Activated naive CD4-positive, alpha-beta T cell treated with anti-CD3 and anti-CD28 coated beads, Interleukin-2, amount 10 ng/mL, durations not matched to agents 7 days and 5 days (primary cell): Measurements from ENCODE around the gene BTBD6.
A peak's percentile ranks its signal among the peaks of the same experiment; 100 is the strongest.

Experiments
- CTCF ChIA-PET: fragments of 350-600 bp; sonication (Branson Sonifier 250); formaldehyde crosslinking; loops from one replicate; lab custom pipeline; 2021; ENCODE audit warnings: antibody characterized with exemption; lab: Charles Lee
- DNase-seq: peaks from one replicate; pipeline ENCODE4 v3.0.0-alpha.2; 2020
- H3K27ac Mint-ChIP-seq: one replicate; pipeline ENCODE4 v1.8.0; 2021; ENCODE audit warnings: mild to moderate bottlenecking, moderate library complexity, mixed read lengths
- H3K27me3 Mint-ChIP-seq: one replicate; pipeline ENCODE4 v1.8.0; 2021; ENCODE audit warnings: mild to moderate bottlenecking, mixed read lengths
- H3K36me3 Mint-ChIP-seq: one replicate; pipeline ENCODE4 v1.8.0; 2021; ENCODE audit warnings: mixed read lengths
- H3K4me1 Mint-ChIP-seq: one replicate; pipeline ENCODE4 v1.8.0; 2021; ENCODE audit warnings: mixed read lengths
- H3K4me3 Mint-ChIP-seq: one replicate; pipeline ENCODE4 v1.8.0; 2021; ENCODE audit warnings: mild to moderate bottlenecking, moderate library complexity, mixed read lengths
- H3K9me3 Mint-ChIP-seq: one replicate; pipeline ENCODE4 v1.8.0; 2021; ENCODE audit warnings: mixed read lengths

The BTBD6 gene

DNA sequence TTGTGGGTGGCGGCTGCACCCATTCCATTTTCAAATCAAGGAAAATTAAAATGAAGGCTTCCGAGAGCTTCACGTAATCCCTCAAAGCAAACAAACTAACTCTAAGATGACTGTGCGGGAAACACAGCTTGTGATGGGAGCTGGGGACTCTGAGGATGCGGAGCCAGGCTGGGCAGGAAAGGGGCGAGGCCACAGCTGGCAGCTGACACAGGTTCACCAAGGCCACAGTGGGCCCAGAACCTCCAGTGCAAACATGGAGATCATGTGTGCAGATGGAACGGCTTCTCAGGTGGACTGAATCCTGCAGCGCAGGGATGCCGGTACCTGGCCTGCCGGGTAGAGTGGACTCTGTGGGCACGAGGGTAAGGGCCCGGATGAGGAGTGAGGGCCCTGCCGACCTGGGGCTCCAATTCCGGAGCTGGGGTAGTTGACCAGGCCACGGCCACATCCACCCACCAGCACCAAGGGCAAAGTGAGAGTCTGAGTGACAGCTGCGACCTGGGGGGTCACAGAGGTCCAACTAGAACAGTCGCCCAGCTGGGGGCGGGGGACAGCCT lies 19.2 kb upstream of the BTBD6 start:
- no peak overlapping the region for H3K27ac Mint-ChIP-seq
- H3K36me3 Mint-ChIP-seq = peaks cover 7% of the 10 kb centered on the region
- no peaks in the 10 kb centered on the region for H3K4me1 Mint-ChIP-seq
- H3K27me3 Mint-ChIP-seq = no peaks in the 10 kb centered on the region
- CTCF ChIA-PET = no interaction called here
- H3K9me3 Mint-ChIP-seq = no peaks in the 10 kb centered on the region
- H3K4me3 Mint-ChIP-seq = no peak overlapping the region
- DNase-seq = no peak

- Mint-ChIP-seq H3K4me1 (peaks cover 6% of the 10 kb centered on the region), H3K27ac (no peak overlapping the region), H3K27me3 (no peaks in the 10 kb centered on the region), H3K9me3 (no peaks in the 10 kb centered on the region), H3K4me3 (no peak overlapping the region), H3K36me3 (peaks cover 11% of the 10 kb centered on the region)
- CTCF ChIA-PET = no interaction called here
- no peak for DNase-seq
These were observed 7.3 kb upstream of the BTBD6 start for GRCh38 chr14:105240811-105241576.

DNA sequence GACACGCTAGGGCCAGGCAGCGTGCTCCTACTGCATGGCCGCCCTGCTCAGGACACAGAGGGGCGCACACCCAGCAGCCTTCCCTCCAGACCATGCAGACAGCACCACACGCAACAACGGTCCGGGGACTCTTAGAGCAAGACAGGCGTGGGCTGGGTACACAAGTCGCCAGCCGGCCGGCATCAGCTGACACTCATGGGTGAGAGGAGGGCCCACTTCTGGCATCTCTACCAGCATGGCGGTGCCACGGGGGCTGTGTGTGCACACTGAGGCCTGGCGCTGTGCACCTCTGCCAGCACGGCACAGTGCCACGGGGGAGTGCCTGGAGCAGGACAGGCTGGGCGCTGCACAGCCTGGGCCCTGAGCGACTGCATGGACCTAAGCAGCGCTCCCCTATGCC lies 6.7 kb upstream of the BTBD6 start:
- Mint-ChIP-seq H3K27me3 (no peaks in the 10 kb centered on the region), H3K9me3 (no peaks in the 10 kb centered on the region), H3K36me3 (peaks cover 14% of the 10 kb centered on the region), H3K27ac (no peak overlapping the region), H3K4me1 (peaks cover 6% of the 10 kb centered on the region), H3K4me3 (no peak overlapping the region)
- DNase-seq = no peak
- CTCF ChIA-PET = no interaction called here

DNA sequence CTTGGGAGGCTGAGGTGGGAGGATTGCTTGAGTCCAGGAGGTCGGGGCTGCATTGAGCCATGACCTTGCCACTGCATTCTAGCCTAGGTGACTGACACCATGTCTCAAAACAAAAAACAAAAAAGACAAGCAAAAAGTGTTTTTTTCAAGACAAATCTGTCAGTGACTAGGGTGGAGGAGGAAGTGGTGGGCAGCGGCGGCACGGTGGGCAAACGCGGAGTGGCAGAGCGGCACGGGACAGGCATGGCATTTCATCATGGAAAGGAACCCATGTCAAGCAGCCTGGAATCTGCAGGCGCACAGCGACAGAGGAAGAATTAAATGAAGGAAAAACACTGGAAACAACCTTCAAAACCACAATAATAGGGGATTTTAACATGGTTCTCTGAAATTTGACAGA lies 4.0 kb upstream of the BTBD6 start:
- no peak overlapping the region for H3K4me3 Mint-ChIP-seq
- H3K36me3 Mint-ChIP-seq = peaks cover 21% of the 10 kb centered on the region
- CTCF ChIA-PET = no interaction called here
- no peaks in the 10 kb centered on the region for H3K27me3 Mint-ChIP-seq
- no peak overlapping the region for H3K27ac Mint-ChIP-seq
- peaks cover 19% of the 10 kb centered on the region for H3K4me1 Mint-ChIP-seq
- H3K9me3 Mint-ChIP-seq = no peaks in the 10 kb centered on the region
- no peak for DNase-seq

DNA sequence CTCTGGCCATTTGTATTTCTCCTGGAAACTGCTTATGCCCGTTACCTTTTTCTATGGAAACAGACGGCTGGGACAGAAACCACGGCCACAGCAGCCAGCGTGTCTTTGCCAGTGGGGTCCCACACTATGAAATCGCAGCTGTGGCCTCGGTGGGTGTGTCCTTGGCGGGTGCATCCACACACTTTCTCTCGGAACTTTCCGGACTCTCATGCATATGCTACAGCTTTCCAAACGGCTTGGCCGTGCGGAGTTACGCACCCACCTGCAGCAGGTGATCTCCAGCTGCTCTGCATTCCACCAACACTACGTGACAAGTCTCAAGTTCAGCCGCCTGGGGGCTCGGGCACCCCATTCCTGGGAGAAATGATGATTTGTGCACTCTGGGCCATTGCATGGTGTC lies 1.3 kb upstream of the BTBD6 start:
- no peak for DNase-seq

DNA sequence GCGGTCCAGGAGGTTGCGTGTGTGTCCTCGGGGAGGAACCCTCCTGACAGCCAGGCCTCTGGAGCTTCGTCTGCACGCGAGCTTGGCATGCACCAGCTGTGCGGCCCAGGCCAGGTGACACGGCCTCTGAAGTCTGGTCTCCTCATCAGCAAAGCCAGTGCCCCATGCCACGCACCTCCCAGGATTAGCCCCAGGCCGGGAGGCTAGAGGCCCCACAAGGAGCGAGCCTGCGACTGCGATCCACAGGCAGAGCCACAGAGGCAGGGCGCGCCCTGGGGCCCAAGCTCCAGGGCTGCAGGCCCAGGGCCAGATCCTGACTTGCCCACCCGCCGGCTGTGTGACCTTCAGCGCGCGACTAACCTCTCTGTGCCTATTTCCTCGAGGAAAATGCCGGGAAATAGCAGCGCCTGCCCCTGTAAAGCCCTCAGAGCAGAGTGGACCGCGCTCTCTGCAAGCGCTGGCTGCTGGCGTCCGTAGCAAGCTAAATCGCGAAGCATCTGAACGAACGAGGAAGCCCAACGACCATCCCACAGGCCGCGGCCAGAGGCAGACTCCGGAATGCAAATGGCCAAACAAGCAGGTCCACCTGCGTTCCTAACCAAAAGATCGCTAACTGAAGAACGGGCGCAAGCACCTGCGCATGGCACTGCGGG lies 492 bp upstream of the BTBD6 start:
- Mint-ChIP-seq H3K36me3 (peaks cover 43% of the 10 kb centered on the region), H3K4me1 (peaks cover 41% of the 10 kb centered on the region), H3K27me3 (no peaks in the 10 kb centered on the region), H3K4me3 (peak overlapping the region; percentile 78), H3K9me3 (no peaks in the 10 kb centered on the region), H3K27ac (peak overlapping the region; percentile 81)
- DNase-seq = no peak
- CTCF ChIA-PET = interaction anchor here (0.6 to 1.5 kb wide), 3 partner anchors 23 to 158 kb away, joined by 3 to 4 read pairs (median 3); partner anchors contain the start of gene BRF1

More for the DNA sequence above, 1.3 kb upstream of the BTBD6 start:
- peaks cover 39% of the 10 kb centered on the region for H3K36me3 Mint-ChIP-seq
- H3K4me1 Mint-ChIP-seq = peaks cover 41% of the 10 kb centered on the region
- H3K27ac Mint-ChIP-seq = no peak overlapping the region
- H3K9me3 Mint-ChIP-seq = no peaks in the 10 kb centered on the region
- no peaks in the 10 kb centered on the region for H3K27me3 Mint-ChIP-seq
- peak overlapping the region; percentile 78 for H3K4me3 Mint-ChIP-seq
- CTCF ChIA-PET = interaction anchor here (1.3 kb wide), 1 partner anchor 24 kb away, joined by 3 read pairs; no protein-coding TSS in a partner anchor

- Mint-ChIP-seq H3K4me3 (peak overlapping the region; percentile 74), H3K27me3 (no peaks in the 10 kb centered on the region), H3K4me1 (peaks cover 41% of the 10 kb centered on the region), H3K36me3 (peaks cover 42% of the 10 kb centered on the region), H3K27ac (peak overlapping the region; percentile 84), H3K9me3 (no peaks in the 10 kb centered on the region)
- CTCF ChIA-PET = interaction anchor here (1.2 to 1.5 kb wide), 3 partner anchors 11 to 159 kb away, joined by 3 read pairs; no protein-coding TSS in a partner anchor
- no peak for DNase-seq
These were observed 1.1 kb downstream of the BTBD6 start for GRCh38 chr14:105249182-105250007.

- H3K4me1 Mint-ChIP-seq = peaks cover 41% of the 10 kb centered on the region
- CTCF ChIA-PET = interaction anchor here (1.2 kb wide), 1 partner anchor 10 kb away, joined by 3 read pairs; no protein-coding TSS in a partner anchor
- H3K27ac Mint-ChIP-seq = peak overlapping the region; percentile 84
- H3K36me3 Mint-ChIP-seq = peaks cover 41% of the 10 kb centered on the region
- peak overlapping the region; percentile 74 for H3K4me3 Mint-ChIP-seq
- no peak for DNase-seq
- H3K27me3 Mint-ChIP-seq = no peaks in the 10 kb centered on the region
- H3K9me3 Mint-ChIP-seq = no peaks in the 10 kb centered on the region
These were observed 1.7 kb downstream of the BTBD6 start for GRCh38 chr14:105250008-105250366.

DNA sequence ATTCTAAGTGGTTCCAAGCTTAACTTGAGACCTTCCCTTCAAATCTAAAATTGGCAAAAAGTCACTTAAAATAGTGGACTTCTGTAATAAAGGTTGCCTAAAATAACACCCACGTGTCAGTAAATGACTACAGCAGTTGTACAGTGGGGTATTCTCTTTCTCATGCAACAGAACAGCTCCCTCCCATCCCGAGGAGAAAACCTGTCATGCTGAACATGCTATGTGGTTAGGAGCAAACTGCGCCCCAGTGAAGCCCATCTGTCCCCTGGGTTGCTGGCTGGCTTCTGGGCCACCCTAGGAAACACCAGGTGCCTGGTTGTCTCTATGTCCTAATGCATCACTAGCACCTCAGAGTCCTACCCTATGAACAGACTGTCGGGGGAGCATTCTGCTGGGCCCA lies 2.7 kb downstream of the BTBD6 start:
- peak overlapping the region; percentile 74 for H3K4me3 Mint-ChIP-seq
- peaks cover 35% of the 10 kb centered on the region for H3K4me1 Mint-ChIP-seq
- DNase-seq = no peak
- H3K9me3 Mint-ChIP-seq = no peaks in the 10 kb centered on the region
- H3K36me3 Mint-ChIP-seq = peaks cover 34% of the 10 kb centered on the region
- CTCF ChIA-PET = interaction anchor here (1.1 to 1.2 kb wide), 2 partner anchors 9 to 87 kb away, joined by 3 read pairs; no protein-coding TSS in a partner anchor
- H3K27ac Mint-ChIP-seq = no peak overlapping the region
- no peaks in the 10 kb centered on the region for H3K27me3 Mint-ChIP-seq

DNA sequence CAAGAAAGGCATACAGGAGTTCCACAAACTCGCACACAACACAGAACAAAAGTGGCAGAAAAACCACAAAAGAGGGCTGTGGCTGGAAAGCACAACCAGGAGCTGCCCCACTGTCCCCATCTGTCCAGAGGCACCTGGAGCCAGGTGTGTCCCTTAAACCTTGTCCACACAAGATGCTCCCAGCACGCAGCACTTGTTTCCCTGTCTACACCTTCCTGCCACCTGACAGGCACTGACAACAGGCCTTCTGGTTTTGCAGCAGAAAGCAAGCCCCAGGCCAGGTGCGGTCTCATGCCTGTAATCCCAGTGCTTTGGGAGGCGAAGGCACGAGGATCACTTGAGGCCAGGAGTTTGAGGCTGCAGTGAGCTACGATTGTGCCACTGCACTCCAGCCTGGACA lies 3.6 kb downstream of the BTBD6 start:
- H3K36me3 Mint-ChIP-seq = peaks cover 29% of the 10 kb centered on the region
- no peak overlapping the region for H3K27ac Mint-ChIP-seq
- CTCF ChIA-PET = no interaction called here
- peaks cover 36% of the 10 kb centered on the region for H3K4me1 Mint-ChIP-seq
- no peak for DNase-seq
- no peak overlapping the region for H3K4me3 Mint-ChIP-seq
- no peaks in the 10 kb centered on the region for H3K27me3 Mint-ChIP-seq
- no peaks in the 10 kb centered on the region for H3K9me3 Mint-ChIP-seq

GRCh38 chr14:105252552-105253328 lies 4.4 kb downstream of the BTBD6 start:
- CTCF ChIA-PET = no interaction called here
- H3K36me3 Mint-ChIP-seq = peaks cover 26% of the 10 kb centered on the region
- H3K9me3 Mint-ChIP-seq = no peaks in the 10 kb centered on the region
- no peak for DNase-seq
- H3K4me1 Mint-ChIP-seq = peaks cover 37% of the 10 kb centered on the region
- H3K27ac Mint-ChIP-seq = no peak overlapping the region
- H3K27me3 Mint-ChIP-seq = no peaks in the 10 kb centered on the region
- H3K4me3 Mint-ChIP-seq = no peak overlapping the region

GRCh38 chr14:105253329-105253682 lies 5.0 kb downstream of the BTBD6 start:
- Mint-ChIP-seq H3K36me3 (peaks cover 26% of the 10 kb centered on the region), H3K27ac (no peak overlapping the region), H3K4me3 (no peak overlapping the region), H3K4me1 (peaks cover 37% of the 10 kb centered on the region), H3K9me3 (no peaks in the 10 kb centered on the region), H3K27me3 (no peaks in the 10 kb centered on the region)
- DNase-seq = no peak
- CTCF ChIA-PET = no interaction called here

- CTCF ChIA-PET = no interaction called here
- Mint-ChIP-seq H3K9me3 (no peaks in the 10 kb centered on the region), H3K27ac (no peak overlapping the region), H3K4me3 (no peak overlapping the region), H3K36me3 (peaks cover 22% of the 10 kb centered on the region), H3K27me3 (no peaks in the 10 kb centered on the region), H3K4me1 (peaks cover 28% of the 10 kb centered on the region)
- DNase-seq = no peak
These were observed 6.7 kb downstream of the BTBD6 start for GRCh38 chr14:105255021-105255507.
